ENCODE results near the gene SLC6A3. TPM values are rescaled to one million over a fixed set of nuclear protein-coding genes. Genes with fewer than 3 reads are reported as not detected.
A peak's percentile ranks its signal among the peaks of the same experiment; 100 is the strongest.

The SLC6A3 gene
- total and polyA plus RNA-seq, 2 of the 13 experiments (the other 11 are each of a cell fraction or from before 2014, with no cell fraction given) = 0.01 TPM; not detected in 1

DNA sequence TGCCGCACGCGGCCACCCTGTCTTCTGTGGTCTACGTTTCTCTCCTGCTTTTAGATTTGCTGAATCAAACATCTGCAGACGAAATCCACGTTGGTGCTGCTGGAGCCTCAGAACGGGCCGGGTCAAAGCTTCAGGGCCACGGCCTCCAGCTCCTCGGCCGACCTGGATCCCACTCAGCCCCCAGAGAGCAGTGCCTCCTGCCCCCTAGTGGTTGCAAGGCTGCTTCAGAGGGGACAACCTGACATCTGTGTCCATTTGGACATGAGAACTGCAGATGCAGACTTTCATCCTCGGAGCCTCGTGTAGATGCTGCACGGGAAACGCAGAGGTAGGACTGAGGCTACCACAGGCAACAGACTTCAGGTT lies 23.0 kb upstream of the SLC6A3 start (continued):
- TF ChIP-seq, protein P1, sequence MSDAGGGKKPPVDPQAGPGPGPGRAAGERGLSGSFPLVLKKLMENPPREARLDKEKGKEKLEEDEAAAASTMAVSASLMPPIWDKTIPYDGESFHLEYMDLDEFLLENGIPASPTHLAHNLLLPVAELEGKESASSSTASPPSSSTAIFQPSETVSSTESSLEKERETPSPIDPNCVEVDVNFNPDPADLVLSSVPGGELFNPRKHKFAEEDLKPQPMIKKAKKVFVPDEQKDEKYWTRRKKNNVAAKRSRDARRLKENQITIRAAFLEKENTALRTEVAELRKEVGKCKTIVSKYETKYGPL (CRISPR knock-in tag; IDR thresholded peaks at IDR 0.05) = no peak
- TF ChIP-seq, protein P2, sequence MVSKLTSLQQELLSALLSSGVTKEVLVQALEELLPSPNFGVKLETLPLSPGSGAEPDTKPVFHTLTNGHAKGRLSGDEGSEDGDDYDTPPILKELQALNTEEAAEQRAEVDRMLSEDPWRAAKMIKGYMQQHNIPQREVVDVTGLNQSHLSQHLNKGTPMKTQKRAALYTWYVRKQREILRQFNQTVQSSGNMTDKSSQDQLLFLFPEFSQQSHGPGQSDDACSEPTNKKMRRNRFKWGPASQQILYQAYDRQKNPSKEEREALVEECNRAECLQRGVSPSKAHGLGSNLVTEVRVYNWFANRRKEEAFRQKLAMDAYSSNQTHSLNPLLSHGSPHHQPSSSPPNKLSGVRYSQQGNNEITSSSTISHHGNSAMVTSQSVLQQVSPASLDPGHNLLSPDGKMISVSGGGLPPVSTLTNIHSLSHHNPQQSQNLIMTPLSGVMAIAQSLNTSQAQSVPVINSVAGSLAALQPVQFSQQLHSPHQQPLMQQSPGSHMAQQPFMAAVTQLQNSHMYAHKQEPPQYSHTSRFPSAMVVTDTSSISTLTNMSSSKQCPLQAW (CRISPR knock-in tag; IDR thresholded peaks at IDR 0.05) = no peak
- TF ChIP-seq RAD21 (CRISPR knock-in tag; IDR thresholded peaks at IDR 0.05) (0 out of 2 replicates have a peak, but pooled peaks have one; percentile 35), TBL1XR1 (IDR thresholded peaks at IDR 0.05; ENCODE audit: borderline replicate concordance, low read length, partially characterized antibody) (no peak), ZNF326 (CRISPR knock-in tag; IDR thresholded peaks at IDR 0.05; ENCODE audit: borderline replicate concordance) (no peak), XRCC5 (optimal IDR thresholded peaks at IDR 0.05; ENCODE audit: low read length) (no peak)

DNA sequence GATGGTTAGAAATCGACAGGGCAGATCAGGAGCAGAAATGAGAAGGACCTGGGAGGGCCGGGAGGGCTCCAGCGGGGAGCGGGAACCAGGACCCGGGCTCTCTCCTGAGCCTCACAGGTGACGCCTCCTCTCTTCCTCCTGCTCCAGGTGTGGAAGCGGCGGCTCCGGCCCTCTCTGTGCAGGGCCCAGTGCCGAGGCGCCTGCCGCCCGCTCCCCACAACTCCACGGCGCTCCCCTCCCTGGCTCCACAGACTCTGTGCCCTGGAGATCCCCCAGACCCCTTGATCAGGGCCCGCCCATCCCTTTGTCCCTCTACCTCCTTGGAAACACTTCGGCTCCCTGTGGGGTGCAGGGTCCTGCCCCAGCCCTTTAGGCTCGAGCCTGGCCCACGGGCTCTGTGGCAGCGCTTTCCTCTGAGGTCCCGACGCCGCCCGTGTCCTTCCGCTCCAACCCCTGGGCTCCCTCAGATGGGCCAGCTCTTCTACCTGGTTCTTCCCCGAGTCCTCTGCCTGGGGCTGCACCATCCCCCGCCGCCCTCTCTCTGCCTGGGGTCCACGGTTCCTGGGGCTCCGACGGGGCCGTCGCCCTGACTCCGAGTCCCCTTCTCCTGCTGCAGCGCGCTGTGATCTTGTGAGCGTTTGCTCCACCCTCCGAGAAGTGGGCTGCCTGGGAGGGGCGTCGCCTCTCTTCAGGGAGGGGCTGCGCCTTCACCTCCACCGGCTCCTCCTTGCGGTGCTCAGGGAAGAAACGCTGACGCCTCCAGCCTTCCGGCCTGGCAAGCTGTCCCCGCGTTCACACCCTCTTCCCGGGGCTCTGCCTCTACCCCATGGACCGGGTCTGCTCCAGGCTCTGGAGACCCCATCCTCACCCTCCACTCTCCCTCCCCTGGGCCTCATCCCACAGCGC lies 22.4 kb upstream of the SLC6A3 start:
- H3K27me3 ChIP-seq (ENCODE audit: control insufficient read depth in 1 of 2, insufficient read depth in 2 of 2, low read length in 2 of 2) = no peaks in the 10 kb centered on the region
- ChIA-PET POLR2A (no interaction called here), CTCF (ENCODE audit: low intra/inter-chr PET ratio, low total read pairs) (no interaction called here)
- no peak overlapping the region for H3K27ac ChIP-seq (ENCODE audit: extremely low read length, insufficient read depth, low read length)
- WGBS (ENCODE audit: low lambda C conversion rate) = 97% methylated on average over 43 of the region's 51 CpGs
- intact Hi-C loops (cut with micrococcal nuclease; ENCODE audit: unreplicated experiment) = no loop called here
- FAIRE-seq (no peak), ATAC-seq (no peak; the same call in 2 of the 3 replicates), DNase-seq (ENCODE audit: low spot score) (no peak)
- H2AFZ ChIP-seq (ENCODE audit: low read length) = no peak overlapping the region
- no peaks in the 10 kb centered on the region for H3K79me2 ChIP-seq (ENCODE audit: insufficient read depth, low read length)
- in situ Hi-C loops (cut with HindIII; ENCODE audit: extremely low pct_ligation_motif_present, low pct_unique_long_range_greater_than_20kb) = no loop called here
- no peak for TF ChIP-seq SCMH1 (CRISPR knock-in tag; IDR thresholded peaks at IDR 0.05; ENCODE audit: borderline replicate concordance)
- 0 out of 2 replicates have a peak, but pooled peaks have one; percentile 72 for TF ChIP-seq ZC3H13 (CRISPR knock-in tag; IDR thresholded peaks at IDR 0.05)
- TF ChIP-seq, protein P3, sequence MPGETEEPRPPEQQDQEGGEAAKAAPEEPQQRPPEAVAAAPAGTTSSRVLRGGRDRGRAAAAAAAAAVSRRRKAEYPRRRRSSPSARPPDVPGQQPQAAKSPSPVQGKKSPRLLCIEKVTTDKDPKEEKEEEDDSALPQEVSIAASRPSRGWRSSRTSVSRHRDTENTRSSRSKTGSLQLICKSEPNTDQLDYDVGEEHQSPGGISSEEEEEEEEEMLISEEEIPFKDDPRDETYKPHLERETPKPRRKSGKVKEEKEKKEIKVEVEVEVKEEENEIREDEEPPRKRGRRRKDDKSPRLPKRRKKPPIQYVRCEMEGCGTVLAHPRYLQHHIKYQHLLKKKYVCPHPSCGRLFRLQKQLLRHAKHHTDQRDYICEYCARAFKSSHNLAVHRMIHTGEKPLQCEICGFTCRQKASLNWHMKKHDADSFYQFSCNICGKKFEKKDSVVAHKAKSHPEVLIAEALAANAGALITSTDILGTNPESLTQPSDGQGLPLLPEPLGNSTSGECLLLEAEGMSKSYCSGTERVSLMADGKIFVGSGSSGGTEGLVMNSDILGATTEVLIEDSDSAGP (CRISPR knock-in tag; IDR thresholded peaks at IDR 0.05; ENCODE audit: borderline replicate concordance) = peak; percentile 11; the same call in 1 of the 2 replicates
- TF ChIP-seq RFX1 (IDR thresholded peaks at IDR 0.05) = no peak
- no peak for TF ChIP-seq ZNF382 (CRISPR knock-in tag; IDR thresholded peaks at IDR 0.05; ENCODE audit: borderline replicate concordance)
- TF ChIP-seq TAF1 (CRISPR knock-in tag; IDR thresholded peaks at IDR 0.05) = no peak
- TF ChIP-seq, protein P4, sequence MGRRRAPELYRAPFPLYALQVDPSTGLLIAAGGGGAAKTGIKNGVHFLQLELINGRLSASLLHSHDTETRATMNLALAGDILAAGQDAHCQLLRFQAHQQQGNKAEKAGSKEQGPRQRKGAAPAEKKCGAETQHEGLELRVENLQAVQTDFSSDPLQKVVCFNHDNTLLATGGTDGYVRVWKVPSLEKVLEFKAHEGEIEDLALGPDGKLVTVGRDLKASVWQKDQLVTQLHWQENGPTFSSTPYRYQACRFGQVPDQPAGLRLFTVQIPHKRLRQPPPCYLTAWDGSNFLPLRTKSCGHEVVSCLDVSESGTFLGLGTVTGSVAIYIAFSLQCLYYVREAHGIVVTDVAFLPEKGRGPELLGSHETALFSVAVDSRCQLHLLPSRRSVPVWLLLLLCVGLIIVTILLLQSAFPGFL (CRISPR knock-in tag; IDR thresholded peaks at IDR 0.05) = no peak
- TF ChIP-seq HNRNPUL1 (IDR thresholded peaks at IDR 0.05; ENCODE audit: low read depth, low read length) = no peak
- peak; percentile 73 for TF ChIP-seq AGO2 (optimal IDR thresholded peaks at IDR 0.05; ENCODE audit: low read depth, low read length)
- no peak overlapping the region for H3K4me3 ChIP-seq (replicated peaks in 1 of 3; ENCODE audit: insufficient read depth in 1 of 3, low read depth in 2 of 3, low read length in 3 of 3)
- BruUV-seq (replicated peaks) = no TSS peak
- no peak overlapping the region for H3K4me2 ChIP-seq (ENCODE audit: low read depth, low read length)
- H3K9me3 ChIP-seq (ENCODE audit: low read length) = no peaks in the 10 kb centered on the region
- peaks cover 8% of the 10 kb centered on the region; the same call in 1 of the 2 replicates for H4K20me1 ChIP-seq (ENCODE audit: insufficient read depth, low read length)
- H3K9ac ChIP-seq (ENCODE audit: insufficient read depth, low read depth, low read length) = no peak overlapping the region
- peaks cover 13 to 26% of the 10 kb centered on the region in 2 experiments; a peak in 4 of 5 replicates for H3K36me3 ChIP-seq (replicated peaks in 1 of 2; ENCODE audit: control insufficient read depth in 1 of 2, insufficient read depth in 2 of 2, low read length in 2 of 2)
- peaks cover 29% of the 10 kb centered on the region for H3K4me1 ChIP-seq (ENCODE audit: insufficient read depth, low read length)
